NCI-H1048 (cell line): Measurements from ENCODE around the gene EHMT1.
"Not testable (repeated sequence)": the region's sequence is repeated elsewhere in the genome, so short reads cannot be mapped to it uniquely, and the experiment has no call there.

Source experiments
- DNase-seq: peaks from one replicate; lab custom pipeline; 2025; lab: John Stamatoyannopoulos, UW

Gene EHMT1

DNA sequence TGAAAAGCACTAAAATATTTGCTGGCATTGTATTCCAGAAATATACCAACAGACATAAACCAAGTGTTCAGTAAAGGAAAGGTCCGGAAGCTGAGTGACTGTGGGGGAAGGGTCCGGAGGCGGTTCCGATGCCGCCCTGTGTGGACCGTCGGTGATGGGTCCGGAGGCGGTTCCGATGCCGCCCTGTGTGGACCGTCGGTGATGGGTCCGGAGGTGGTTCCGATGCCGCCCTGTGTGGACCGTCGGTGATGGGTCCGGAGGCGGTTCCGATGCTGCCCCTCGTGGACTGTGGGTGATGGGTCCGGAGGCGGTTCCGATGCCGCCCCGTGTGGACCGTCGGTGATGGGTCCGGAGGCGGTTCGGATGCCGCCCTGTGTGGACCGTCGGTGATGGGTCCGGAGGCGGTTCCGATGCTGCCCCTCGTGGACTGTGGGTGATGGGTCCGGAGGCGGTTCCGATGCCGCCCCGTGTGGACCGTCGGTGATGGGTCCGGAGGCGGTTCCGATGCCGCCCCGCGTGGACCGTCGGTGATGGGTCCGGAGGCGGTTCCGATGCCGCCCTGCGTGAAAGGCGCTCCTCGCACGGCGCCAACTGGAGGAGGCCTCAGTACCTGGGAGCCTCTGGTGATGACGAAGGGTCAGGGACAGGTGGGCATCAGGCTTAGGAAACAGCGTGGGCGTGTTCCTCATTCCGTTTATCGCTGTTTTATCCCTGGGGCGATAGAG is 191.1 kb downstream of the EHMT1 start:
- DNase-seq, result not testable (repeated sequence)

DNA sequence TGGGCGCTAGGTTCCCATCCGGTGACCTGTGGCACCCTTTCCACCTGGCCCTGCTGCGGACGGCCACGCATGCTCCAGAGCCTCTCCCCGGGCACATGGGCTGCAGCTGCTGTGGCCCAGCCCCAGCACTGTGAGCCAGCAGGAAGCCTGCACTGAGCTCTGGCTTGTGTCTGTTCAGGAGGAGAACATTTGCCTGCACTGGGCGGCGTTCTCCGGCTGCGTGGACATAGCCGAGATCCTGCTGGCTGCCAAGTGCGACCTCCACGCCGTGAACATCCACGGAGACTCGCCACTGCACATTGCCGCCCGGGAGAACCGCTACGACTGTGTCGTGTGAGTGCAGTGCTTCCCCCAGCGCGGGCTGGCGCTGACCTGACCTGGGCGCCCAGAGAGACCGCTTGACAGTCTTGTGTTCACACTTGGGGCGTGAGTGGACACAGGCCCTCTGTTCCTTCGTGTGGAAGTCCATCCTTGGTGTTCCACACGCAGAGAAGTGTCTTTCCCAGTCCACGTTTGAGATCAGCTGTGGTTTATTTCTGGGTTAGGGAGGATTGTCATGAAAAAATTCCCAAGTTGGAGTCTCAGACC is 192.6 kb downstream of the EHMT1 start:
- no peak for DNase-seq

DNA sequence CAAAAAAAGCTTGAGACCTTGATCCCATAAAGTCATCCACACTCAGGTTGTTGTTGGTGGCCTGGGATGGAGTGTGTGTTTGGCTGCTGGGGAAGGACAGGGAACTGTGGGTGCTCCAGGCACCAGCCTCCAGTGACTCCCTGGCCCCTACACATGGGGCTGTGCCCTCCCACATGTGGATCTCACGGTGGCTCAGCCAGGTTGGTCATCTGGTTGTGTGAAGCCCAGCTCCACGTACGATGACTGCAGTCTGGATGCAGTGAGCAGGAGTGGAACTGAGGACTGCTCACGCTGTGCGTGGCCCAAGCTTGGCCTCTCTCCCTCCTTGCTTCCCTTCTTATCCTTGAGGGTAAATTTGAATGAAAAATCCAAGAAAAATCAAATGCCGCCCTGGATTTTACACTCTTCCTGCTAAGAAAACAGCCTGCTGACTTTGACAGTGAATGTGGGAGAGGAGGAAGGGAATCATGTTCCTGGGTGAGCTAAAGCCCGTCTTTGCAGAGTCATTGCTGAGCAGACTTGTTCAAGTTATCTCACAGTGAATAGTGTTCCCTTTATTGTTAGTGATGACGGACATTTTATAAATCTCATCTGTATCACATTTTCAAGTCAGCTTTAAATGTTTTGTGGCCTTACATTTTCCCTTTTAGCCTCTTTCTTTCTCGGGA is 193.7 kb downstream of the EHMT1 start:
- DNase-seq, result no peak

DNA sequence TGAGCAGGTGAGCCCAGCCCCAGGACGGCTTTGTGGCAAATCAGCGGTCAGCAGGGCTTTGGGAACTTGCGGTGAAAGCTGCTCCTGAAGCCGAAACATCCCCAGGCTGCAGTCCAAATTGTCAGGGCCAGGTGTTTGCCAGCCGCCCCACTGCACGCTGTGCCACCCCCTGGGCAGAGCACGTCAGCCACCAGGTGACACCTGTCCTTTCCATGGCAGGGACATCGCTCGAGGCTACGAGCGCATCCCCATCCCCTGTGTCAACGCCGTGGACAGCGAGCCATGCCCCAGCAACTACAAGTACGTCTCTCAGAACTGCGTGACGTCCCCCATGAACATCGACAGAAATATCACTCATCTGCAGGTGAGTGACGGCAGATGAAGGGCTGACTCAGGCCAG is 194.4 kb downstream of the EHMT1 start:
- no peak for DNase-seq

DNA sequence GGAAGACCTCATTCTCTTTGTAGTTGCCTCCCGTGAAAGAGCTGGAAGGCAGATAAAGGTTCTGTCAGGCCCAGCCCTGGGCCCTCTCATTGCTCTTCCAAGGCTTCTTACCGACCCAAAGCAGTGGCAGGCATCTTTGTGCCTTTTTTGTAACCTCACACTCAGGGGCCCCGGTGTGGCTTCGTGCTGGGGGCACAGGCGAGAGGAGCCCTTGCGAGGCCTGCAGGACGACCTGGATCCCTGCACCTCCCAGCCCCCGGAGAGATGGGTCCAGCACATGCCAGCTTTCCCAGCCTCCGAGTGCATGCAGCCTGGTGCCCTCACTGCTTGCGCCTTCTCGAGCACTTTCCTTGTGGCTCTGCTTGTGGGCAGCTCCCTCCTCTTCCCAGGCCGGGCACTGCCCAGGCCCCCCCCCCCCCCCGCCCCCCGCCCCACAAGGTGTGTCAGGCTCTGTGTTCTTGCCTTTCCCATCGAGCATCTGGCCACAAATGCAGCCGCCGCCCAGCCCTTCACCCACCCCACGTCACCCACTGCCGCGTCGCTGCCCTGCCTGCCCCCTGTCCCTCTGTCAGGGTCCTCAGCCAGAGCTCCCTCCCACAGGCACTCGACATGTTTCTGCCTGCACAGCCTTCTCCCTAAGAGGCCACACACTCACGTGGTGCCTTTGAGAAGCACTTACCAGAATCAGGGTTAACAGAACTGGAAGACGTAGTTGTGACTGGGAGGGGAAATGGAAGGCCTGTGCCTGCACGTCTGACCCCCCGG is 195.0 kb downstream of the EHMT1 start:
- no peak for DNase-seq

DNA sequence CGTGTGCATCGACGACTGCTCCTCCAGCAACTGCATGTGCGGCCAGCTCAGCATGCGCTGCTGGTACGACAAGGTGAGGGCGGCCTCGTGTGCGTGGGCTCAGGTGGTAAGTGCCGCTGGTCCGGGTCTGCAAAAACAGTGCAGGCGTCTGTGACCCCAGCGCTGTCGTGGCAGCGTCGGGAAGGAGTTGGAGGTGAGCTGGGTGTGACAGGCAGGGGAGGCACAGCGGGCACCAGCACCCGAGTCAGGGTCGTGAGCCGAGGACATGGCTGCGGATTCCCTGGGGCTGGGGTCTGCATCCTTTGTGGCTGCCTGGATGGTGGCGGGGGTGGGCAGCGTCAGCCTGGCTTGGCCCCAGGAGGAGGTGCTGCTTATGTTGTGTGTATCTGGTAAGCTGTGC is 195.6 kb downstream of the EHMT1 start:
- no peak for DNase-seq

DNA sequence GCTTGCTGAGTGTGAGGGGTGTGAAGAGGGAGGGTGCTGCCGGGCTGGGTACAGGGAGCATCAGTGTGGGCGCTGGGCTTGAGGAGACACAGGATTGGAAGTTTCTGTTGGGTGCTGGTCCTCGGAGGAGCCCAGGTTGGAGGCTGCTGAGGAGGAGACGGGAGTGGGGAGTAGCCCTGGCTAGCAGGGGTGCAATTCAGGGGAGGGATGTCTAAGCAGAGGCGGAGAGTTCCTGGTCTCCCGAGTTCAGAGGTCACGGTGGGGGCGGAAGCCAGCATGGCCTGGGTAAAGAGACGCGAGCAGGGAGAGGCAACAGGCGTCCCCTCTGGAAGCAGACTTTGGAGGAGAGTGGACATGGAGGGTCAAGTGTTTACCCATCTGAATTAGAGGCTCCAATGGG is 196.0 kb downstream of the EHMT1 start:
- no peak for DNase-seq

DNA sequence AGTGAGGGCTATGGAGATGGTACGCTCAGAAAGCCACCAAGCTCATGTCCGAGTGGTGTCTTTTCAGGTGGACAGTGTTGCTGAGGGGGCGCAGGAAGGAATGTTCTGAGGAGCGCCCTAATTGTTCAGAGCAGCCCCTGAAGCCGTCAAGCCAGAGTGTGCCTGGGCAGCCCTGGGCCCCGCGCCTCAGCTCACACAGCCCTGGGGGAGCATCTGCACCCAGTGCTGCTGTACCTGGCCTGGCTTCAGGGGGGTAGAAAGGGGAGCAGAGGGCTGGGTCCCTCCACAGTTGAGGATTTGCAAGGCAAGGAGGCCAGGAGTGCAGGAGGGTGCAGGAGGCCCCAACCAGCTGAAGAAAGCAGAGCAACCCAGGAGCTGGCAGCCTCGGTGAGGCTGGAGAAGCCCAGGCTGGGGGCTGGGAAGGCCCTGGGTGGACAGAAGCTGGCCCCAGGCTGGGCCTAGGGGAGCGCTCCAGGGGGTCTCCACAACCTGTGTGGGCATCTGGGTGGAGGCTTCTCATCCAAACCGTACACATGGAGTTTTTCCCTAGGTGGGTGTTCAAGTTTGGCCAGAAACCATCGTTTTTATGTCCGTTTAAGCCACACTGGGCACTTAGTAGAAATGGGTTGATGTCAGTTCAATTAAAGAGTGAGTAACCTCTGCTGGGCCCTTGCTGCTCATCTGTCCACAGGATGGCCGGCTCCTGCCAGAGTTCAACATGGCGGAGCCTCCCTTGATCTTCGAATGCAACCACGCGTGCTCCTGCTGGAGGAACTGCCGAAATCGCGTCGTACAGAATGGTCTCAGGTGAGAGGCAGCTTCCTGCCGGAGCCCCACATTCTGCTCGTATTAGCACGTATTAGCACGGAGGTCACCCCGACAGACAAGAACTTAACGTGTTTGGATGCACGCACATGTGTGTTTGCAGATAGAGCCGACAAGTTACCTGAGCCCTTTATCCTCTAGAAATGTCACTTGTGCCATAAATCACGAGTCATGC is 196.8 kb downstream of the EHMT1 start:
- no peak for DNase-seq

DNA sequence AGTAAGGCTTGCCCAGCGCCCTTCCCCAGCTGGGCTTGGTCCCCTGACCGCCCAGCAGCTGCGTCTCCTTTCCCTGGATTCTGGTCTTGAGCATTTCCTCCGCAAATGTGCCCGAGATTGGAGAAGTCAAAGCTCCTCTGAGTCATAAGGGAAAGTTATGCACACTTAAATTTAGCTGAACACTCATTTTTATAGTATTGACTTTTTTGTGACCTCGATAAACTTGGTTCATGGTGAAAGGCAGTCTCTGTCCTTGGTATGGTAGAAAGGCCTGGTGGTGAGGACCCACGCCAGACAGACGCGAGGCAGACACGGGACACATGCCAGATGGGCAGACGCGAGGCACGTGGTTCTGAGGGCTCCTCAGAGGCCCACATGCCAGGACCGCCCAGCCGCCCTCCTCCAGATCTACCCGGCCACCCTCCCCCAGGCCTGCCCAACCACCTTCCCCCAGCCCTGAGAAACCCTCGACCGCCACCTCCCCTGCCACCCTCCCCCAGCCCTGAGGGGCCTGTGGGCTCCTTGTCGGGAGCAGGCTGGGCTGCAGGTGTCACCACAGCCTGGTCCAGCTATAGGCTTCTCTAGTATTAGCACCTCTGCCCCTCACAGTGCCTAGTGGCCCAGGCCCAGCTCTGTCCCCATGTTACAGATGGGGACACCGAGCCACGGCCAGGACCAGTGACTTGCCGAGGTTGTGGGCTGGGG is 197.9 kb downstream of the EHMT1 start:
- no peak for DNase-seq

DNA sequence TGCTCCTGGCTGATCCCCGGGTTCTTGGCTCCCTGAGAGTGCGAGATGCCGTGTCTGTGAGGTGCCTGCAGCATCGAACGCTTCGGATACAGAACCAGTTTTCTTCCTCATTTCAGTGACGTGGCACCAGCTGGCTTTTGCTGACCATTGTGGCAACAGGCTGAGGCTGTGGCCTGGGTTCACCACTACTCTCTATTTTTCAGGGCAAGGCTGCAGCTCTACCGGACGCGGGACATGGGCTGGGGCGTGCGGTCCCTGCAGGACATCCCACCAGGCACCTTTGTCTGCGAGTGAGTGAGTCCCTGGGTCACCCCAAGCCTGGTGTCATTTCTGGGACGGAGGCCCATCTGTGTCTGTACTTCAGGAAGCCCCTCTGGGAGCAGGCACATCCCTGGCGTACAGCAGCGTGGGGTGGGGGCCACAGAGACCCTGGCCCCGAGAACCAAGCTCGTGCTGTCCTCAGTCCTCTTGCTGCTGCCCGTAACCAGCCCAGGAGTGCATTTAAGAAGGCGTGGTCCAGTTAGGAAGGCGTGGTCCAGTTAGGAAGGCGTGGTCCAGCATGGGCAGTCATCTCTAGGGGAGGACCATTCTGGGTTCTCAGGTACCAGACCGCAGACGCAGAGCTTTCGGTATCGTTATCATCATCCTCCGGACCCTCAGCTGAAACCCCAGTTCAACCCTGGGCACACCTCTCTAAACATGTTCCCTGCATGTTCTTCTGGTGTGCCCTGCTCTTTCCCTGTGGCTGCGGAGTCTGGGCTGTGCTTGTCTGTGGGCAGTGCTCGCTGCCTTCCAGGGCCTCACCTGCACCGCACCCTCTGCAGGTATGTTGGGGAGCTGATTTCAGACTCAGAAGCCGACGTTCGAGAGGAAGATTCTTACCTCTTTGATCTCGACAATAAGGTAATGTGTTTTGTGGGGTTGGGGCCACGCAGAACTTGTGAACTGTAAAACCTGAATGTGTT is 198.7 kb downstream of the EHMT1 start:
- no peak for DNase-seq

DNA sequence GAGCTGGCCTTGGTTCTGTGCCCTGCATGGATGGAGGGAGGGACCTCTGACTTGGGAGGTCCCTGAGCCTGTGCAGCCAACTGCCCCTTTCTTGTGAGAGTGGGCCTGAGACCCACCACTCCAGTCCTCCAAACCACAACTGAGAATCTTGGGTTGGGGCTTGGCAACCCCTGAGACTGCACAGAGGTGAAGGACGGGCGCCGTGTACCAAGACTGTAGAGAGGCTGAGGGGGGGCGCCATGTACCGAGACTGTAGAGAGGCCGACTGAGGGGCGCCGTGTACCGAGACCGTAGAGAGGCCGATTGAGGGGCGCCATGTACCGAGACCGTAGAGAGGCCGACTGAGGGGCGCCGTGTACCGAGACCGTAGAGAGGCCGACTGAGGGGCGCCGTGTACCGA is 199.5 kb downstream of the EHMT1 start:
- no peak for DNase-seq

DNA sequence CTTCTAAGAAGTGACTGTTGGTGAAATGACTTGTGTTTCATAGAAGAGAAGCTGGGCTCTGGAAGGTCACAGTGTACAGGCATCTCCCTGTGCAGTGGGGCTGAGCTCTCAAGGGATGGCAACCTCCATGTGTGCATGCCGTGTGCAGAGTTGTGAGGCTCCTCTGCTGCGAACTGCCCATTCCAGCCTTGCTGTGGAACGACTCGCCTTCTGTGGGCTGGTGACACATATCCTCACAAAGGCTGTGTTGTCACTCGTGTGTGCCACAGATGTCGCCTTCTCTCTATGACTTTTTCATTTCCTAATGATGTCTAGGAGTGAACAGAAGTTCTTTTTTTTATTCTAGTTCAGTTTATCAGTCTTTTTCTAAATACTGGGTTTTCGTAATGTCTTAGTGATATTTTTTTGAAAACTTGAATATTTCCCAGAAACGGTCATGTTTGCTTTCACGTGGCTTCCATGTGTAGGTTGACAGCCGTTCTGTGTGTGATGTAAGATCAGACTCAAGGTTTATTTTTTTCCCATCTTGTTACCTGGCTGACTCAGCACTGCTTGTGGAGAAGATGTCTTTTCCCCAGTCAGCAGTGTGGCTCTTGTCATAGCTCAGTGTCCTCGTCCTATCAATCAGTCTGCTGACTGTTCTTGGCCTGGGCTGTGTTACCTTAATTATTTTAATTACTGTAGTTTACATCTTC is 201.5 kb downstream of the EHMT1 start:
- no peak for DNase-seq

DNA sequence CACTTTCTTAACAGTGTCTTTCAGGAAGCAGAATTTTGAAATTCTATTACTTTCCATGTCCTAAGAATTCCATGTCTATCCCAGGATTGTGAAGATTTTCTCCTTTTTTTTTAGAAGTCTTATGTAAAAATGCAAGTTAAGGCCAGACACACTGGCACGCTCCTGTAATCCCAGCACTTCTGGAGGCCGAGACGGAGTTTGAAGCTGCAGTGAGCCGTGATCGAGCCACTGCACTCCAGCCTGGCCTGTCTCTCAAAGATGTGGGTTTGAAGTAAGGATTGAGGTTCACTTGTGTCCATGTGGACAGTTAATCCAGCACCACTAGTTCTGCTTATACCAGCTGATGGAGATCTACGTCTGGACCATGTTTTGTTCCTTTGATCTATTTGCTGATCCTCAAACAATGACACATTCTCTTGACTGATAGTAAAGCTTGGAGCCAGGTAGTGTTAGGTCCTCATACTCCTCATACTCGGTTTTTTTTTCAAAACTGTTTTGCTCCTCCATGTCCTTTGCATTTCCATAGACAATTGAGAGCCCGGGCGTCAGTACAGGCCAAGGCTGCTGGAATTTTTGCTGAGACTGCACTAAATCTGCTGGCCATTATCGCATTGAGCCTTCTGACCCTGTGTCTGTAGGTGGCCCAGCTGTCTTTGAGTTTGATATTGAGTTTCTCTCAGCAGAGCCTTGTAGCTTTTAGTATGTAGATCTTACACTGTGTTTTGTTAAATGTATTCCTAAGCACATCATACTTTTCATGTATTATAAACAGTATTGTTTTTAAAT is 205.4 kb downstream of the EHMT1 start:
- no peak for DNase-seq

DNA sequence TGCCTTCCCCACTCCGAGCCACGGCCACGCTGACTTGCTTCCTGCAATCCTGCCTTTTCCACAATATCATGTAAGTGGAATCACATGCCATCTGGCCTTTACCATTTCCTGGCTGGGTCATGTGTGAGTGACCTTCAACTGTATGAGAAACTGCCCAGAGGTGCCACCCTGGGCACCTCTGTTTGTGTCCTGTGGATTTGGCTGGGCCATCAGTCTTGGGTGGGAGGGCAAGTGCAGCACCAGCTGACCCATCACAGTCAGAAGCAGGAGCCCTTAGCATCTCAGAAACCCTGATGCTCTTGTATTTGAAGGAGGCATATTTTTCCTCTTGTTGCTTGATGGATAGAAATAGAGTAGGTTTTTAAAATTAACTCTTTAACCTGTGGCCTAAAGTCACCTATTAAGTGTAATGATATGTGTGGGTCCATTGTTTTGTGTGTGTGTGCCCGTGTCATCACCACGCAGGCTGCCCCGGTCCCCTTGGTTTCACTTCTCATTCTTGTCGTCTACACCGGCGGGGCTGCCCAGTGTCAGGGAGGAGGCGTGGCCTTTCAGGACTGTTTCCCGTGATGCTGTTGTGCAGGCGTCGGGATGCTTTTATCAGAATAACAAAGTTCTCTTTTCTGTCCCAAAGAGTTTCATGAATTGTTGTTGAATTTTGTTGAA is 206.7 kb downstream of the EHMT1 start:
- no peak for DNase-seq

DNA sequence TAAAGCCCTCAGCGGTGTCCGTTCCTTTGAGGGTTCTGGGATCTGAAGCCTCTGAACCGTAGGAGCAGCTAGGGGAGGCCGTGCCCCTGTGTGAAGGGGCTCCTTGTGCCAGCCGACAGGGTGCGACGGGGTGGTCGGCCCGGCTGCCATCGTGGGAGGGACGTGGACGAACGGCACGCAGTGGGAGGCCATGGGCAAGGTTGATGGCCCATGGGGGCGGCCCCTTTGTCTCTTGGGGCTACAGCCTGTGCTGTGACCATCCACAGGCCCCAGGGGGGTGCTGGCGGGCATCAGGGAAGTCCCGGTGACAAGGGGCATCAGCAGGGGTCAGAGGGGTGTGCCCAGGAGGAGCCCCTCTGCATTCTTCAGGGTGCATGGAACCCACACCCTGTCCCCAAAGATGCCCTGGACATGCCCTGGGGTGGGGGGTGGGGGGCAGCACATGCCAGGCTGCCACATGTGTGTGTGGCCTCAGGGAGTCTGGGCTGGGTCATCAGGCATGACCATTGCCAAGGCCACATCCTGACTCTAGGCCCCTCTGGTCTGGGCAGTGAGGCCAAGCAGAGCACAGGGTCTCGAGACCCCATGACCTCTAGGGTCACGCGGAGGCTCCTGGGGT is 209.2 kb downstream of the EHMT1 start:
- no peak for DNase-seq

DNA sequence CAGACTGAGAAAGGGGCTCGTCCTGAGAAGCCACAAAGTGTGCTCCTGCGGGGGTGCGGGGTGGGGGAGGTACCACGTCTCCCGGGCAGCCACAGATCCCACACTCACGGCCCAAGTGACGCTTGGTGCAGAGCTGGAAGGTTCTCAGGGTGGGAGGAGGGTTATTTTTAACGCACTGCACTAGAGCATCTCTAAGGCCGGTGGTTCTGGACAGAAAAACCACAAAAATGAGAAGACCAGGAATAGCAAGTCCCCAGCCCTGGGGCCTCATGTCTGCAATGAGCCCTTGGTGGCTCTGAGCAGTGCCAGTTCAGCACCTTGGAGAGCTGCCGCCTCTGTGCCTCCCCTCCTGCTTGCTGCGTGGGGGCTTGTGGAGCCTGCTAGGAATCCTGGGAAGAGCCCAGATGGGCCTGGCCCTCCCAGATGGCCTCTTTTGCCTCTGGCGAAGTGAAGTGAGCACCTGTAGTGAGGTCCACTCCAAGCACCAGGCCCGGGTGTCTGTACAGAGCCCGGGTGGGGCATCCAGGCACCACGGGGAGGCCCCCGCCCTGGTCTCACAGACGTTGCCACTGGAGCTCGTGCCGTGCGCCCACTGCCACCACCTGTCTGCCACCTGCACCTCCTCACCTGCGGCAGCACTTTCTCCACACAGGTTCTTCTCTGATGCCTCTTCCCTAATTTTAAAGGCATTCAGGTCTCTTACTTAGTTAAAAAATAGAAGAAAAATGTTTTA is 209.9 kb downstream of the EHMT1 start:
- DNase-seq, result no peak
